Measurements from ENCODE around the gene RNF220.
"Not testable (repeated sequence)": the region's sequence is repeated elsewhere in the genome, so short reads cannot be mapped to it uniquely, and the experiment has no call there.

The RNF220 gene

DNA sequence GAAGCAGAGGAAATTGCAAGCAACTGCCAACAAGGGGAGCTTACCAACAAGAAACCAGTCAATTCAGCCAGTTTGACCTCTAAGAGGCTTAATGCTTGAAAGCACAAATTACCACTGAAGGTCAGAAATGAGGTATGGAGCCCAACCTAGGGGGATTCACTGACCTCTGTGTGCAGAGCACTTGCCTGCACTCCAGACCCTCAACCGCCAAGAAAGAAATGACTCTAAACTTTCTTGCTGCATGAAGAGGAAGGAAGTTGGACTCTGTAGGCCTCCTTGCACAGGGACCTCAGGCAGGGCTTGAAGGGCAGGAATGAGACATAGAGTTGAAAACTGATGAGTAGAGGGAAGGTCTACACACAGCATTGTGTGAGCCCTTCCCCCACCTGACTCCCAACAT, 279.5 kb downstream of the RNF220 start:
- no peak for DNase-seq

GRCh38 chr1:44685218-44685617, 280.2 kb downstream of the RNF220 start:
- DNase-seq: no peak

- no peak for DNase-seq
These were observed 280.8 kb downstream of the RNF220 start for GRCh38 chr1:44685881-44686280.

DNA sequence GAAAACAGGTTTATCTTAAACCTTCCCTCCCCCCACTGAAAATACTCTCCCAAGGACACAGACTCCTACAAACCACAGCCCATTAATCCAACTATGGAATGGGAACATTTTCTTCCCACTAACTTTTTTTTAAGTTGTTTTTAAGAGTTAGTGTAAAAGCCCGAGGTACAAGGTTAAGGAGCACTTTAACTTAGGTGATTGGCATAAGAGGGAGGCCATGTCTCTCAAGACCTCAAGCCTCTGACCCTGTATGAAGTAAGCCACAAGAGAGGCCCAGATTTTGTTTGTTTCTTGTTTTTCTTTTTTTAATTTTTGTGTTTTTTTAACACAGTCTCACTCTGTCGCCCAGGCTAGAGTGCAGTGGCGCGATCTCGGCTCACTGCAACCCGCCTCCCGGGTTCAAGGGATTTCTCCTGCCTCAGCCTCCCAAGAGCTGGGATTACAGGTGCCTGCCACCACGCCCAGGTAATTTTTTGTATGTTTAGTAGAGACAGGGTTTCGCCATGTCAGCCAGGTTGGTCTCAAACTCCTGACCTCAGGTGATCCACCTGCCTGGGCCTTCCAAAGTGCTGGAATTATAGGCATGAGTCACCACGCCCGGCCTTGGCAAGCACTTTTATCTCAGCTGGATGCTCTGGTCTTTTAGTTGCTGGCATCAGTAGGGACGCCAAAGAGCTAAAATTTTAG, 283.8 kb downstream of the RNF220 start:
- no peak for DNase-seq

- no peak for DNase-seq
These were observed 284.4 kb downstream of the RNF220 start for GRCh38 chr1:44689447-44689765.

- DNase-seq: no peak
These were observed 288.1 kb downstream of the RNF220 start for GRCh38 chr1:44693159-44693558.

DNA sequence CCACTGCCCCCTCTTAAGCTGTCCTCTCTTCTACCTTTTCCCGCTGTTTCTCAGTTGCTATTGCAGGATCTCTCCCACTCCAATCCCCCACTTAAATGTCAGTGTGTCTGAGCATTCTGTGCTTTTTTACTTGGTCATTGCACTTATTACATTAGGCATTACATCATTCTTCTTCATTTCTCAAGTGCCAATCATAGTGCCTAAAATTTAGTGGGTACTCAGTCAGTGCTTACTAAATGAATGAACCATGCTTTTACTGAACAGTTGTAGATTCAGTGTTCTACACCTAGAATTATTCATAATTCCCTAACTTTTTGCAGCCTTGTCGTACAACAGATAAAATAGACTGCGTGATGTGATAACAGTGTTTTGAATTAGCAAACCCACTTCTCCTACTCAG, 288.8 kb downstream of the RNF220 start:
- DNase-seq: no peak

DNA sequence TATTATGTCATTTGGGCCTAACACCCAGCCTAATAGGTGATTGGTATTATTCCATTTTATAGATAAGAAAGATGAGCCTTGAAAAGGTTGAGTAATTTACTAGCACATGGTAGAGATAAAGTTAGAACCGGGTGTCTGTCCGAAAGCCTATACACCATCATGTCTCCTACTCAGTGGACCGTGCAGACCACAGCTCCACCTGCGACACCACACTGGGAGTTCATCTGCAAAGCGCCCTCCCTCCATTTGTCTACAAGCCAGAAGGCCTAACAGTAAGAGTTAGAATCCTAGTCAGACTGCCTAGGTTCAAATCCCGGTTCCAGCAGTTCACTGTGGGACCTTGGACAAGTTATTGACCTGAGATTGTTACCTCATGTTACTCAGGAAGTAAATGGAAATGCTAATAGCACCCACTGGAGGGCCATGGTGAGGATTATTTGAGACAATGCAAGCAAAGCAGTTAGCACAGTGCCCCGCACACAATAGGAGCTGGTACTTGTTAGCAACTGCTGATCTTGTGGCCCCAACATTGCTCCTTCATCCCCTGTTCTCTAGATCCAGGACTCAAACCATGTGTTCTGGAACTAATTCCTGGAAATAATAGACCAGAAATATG, 289.9 kb downstream of the RNF220 start:
- DNase-seq: no peak

DNA sequence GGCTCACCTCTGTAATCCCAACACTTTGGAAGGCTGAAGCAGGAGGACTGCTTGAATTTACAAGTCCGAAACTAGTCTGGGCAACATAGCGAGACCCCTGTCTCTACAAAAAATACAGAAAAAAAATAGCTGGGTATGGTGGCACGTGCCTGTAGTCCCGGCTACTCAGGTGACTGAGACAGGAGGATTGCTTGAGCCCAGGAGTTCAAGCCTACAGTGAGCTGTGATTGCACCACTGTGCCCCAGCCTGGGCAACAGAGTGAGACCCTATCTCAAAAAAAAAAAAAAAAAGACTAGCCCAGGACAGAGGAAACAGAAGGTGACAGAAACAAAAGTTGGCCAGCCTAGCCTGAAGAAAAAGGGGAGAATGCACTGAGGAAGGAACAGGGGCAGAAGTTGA, 290.6 kb downstream of the RNF220 start:
- DNase-seq: no peak

DNA sequence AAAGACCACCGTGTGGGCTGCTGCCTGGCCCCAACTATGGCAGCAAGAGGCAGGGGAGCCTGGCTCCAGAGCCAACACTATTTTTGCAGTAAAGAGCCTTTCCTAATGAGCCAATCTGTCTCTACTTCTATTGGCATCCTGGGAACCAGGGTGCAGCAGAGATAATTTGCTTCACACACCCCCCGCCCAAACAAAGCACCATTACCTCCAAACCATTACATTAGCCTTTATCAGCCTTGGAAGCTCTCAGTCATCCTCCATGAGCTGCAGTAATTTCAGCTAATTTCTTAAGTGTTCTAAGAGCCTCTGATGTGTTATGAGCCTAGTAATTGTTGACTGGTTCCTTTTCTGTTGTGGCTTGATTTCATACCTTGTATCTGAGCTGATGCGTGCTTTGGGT, 291.0 kb downstream of the RNF220 start:
- no peak for DNase-seq

- DNase-seq: no peak
These were observed 291.8 kb downstream of the RNF220 start for GRCh38 chr1:44696789-44697345.

DNA sequence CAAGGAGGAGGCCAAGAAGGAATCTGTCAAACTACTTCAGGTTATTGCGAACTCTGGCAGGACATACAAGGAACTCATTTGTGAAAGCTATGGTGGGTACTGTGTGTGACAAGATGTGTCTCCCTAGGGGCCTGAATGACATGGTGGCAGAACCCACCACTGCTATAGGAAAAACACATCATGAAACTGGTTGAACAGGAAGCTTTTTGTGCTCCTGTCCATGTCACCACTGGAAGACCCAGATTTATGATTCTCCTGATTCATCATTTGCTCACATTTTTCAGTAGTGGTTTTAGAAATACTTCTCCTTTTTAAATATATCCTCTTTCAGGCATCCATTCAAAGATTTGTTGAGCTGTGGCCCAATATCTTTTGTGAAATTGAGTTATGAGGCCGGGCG, 293.1 kb downstream of the RNF220 start:
- no peak for DNase-seq

DNA sequence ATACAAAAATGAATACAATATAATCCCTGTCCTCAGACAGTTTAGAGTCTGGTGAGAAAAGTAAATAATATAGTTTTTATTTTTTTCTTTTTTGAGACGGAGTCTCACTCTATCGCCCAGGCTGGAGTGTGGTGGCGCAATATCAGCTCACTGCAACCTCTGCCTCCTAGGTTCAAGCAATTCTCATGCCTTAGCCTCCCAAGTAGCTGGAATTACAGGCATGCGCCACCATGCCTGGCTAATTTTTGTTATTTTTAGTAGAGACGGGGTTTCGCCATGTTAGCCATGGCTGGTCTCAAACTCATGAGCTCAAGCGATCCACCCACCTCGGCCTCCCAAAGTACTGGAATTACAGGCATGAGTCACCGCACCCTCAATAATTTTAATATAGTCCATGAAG, 294.3 kb downstream of the RNF220 start:
- not testable (repeated sequence) for DNase-seq

DNA sequence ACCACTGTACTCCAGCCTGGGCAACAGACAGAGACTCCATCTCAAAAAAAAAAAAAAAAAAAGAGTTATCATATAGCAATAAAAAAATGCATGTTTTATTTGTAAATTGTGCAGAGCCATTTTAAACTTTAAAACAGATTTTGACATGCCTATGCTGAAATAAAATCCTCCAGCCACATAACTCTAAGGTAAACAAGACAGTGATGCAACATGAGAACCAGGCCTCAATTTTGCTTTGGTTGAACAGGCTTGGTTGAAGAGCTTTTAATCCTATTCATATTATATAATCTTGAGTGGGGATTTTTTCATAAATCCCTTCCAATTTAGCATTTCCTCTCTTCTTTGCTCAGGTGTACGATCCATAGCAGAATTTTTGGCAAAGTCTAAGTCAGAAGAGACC, 295.5 kb downstream of the RNF220 start:
- DNase-seq: no peak

- DNase-seq: no peak
These were observed 296.1 kb downstream of the RNF220 start for GRCh38 chr1:44701141-44701573.
